ENCODE data around the gene SIX6.

Gene SIX6

GRCh38 chr14:60508363-60508706 is 611 bp upstream of the SIX6 start:
- no peak for DNase-seq (ENCODE audit: low read depth)
- TF ChIP-seq, protein P1, sequence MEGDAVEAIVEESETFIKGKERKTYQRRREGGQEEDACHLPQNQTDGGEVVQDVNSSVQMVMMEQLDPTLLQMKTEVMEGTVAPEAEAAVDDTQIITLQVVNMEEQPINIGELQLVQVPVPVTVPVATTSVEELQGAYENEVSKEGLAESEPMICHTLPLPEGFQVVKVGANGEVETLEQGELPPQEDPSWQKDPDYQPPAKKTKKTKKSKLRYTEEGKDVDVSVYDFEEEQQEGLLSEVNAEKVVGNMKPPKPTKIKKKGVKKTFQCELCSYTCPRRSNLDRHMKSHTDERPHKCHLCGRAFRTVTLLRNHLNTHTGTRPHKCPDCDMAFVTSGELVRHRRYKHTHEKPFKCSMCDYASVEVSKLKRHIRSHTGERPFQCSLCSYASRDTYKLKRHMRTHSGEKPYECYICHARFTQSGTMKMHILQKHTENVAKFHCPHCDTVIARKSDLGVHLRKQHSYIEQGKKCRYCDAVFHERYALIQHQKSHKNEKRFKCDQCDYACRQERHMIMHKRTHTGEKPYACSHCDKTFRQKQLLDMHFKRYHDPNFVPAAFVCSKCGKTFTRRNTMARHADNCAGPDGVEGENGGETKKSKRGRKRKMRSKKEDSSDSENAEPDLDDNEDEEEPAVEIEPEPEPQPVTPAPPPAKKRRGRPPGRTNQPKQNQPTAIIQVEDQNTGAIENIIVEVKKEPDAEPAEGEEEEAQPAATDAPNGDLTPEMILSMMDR (conservative IDR thresholded peaks at IDR 0.05; ENCODE audit: low read length): no peak
- no peak overlapping the region for H3K4me3 ChIP-seq (ENCODE audit: low read length)

GRCh38 chr14:60509438-60510253 is 700 bp downstream of the SIX6 start:
- DNase-seq (ENCODE audit: low read depth): no peak
- TF ChIP-seq, protein P1 (conservative IDR thresholded peaks at IDR 0.05; ENCODE audit: low read length): no peak
- no peak overlapping the region for H3K4me3 ChIP-seq (ENCODE audit: low read length)

DNA sequence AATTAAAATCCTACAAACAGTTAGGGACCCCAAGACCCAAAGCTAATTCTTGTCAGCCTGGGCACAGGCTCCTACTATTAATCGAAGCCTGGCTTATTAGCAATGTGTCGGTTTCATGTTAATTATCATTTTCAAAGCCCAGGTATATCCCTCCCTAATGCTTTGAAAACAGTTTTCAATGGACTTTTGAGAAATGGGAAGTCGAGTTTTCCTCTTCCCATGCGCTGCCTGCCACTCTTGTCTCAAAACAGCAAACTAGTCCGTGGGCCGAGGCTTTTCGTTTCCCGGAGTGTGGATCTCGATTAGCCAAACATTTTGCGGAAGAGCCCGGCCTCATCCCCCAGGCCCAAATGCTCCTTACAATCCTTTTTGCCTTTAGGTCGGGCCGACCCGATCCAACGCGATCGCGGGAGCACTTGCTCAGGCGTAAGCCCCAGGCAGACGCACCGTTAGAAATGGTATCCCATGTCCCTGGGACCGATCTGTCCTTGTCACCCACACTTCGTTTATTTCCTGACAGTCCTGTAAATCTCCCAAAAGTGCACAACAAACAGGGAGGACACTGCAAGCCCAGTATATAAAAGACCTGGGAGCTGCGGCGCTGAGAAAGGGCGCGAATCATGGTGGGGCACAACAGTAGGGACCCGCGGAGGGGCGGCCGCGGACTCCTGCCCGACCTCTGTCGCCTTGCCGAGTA is 1.5 kb downstream of the SIX6 start:
- no peak overlapping the region for H3K4me3 ChIP-seq (ENCODE audit: low read length)
- TF ChIP-seq, protein P1 (conservative IDR thresholded peaks at IDR 0.05; ENCODE audit: low read length): no peak

GRCh38 chr14:60510951-60511599 is 2.1 kb downstream of the SIX6 start:
- DNase-seq (ENCODE audit: low read depth): no peak
- no peak overlapping the region for H3K4me3 ChIP-seq (ENCODE audit: low read length)
- TF ChIP-seq, protein P1 (conservative IDR thresholded peaks at IDR 0.05; ENCODE audit: low read length): no peak

More for the DNA sequence above, 1.5 kb downstream of the SIX6 start:
- no peak for DNase-seq (ENCODE audit: low read depth)

DNA sequence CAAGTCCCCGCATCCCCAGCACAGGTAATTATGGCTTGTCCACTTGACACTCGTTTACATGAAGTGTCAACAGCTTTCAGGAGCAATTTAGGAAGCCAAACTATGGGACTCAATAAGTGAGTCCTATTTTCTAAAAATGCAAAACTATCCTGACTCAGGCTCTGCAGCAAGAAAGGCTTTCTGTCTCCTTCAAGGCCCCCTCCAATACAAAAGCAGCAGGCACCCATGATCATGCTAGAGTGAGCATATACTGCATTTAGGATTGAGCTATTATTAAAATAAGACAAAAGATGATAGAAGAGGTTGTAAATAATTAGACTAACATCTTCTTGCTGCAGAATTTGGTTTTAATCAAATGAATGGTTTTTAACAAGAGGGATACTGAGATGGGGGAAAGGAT is 3.2 kb downstream of the SIX6 start:
- TF ChIP-seq, protein P1 (conservative IDR thresholded peaks at IDR 0.05; ENCODE audit: low read length): no peak
- no peak for DNase-seq (ENCODE audit: low read depth)
- no peak overlapping the region for H3K4me3 ChIP-seq (ENCODE audit: low read length)

DNA sequence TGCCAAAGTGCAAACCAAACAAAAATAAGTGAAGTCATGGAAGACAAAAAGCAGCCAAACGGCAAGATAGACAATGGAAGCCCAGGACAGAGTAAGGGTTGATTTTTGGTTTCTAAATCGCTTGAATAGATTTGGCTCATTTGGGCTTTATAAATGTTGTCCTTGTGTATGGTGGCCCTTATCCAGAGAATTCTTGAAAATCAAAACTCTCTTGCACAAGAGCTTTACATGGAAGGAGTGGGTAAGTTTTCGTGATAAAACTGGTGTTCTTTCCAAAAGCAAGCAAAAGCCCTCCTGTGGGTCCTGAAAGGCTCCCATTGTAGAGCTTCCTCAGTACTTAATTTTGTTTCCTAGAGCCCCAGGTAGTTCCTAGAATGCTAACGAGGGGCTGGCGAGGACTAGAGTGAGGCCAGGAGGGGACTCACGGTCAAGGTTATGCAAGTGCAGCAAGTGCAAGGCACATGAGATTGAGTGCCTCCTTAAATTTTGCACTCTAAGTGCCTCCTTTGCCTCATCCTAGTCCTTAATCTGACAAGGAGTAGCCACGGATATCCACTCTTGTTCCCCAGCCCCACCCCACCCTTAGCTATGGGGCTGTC is 4.1 kb downstream of the SIX6 start:
- no peak for DNase-seq (ENCODE audit: low read depth)
- TF ChIP-seq, protein P1 (conservative IDR thresholded peaks at IDR 0.05; ENCODE audit: low read length): no peak
- H3K4me3 ChIP-seq (ENCODE audit: low read length): no peak overlapping the region

All from AG10803 (cell line).